ENCODE data around the gene ARF6.
A peak's percentile ranks its signal among the peaks of the same experiment; 100 is the strongest.
"Not testable (repeated sequence)": the region's sequence is repeated elsewhere in the genome, so short reads cannot be mapped to it uniquely, and the experiment has no call there.

ARF6 gene

GRCh38 chr14:49861699-49862088, 31.2 kb upstream of the ARF6 start:
- Histone ChIP-seq H3K9me3 (ENCODE audit: control insufficient read depth in 2 of 2, low read length in 2 of 2) (no peaks in the 10 kb centered on the region), H3K36me3 (ENCODE audit: control insufficient read depth in 2 of 2, insufficient read depth in 2 of 2, low read length in 2 of 2) (no peaks in the 10 kb centered on the region), H3K27me3 (ENCODE audit: control insufficient read depth in 2 of 2, insufficient read depth in 2 of 2, low read length in 2 of 2) (no peaks in the 10 kb centered on the region), H3K27ac (ENCODE audit: low read depth in 2 of 2, low read length in 2 of 2) (peak overlapping the region; percentile 99), H3K9ac (ENCODE audit: low read depth in 1 of 2, low read length in 2 of 2) (peak overlapping the region; percentile 92 to 99), H3K4me3 (ENCODE audit: low read length in 2 of 2) (peak overlapping the region; percentile 76 to 92), H3K4me1 (ENCODE audit: control insufficient read depth in 2 of 2, insufficient read depth in 2 of 2, low read length in 2 of 2) (peaks cover 9 to 12% of the 10 kb centered on the region in 2 donors)

- H3K9ac ChIP-seq (ENCODE audit: low read depth in 1 of 2, low read length in 2 of 2) = peak overlapping the region; percentile 92 to 99
- H3K9me3 ChIP-seq (ENCODE audit: control insufficient read depth in 2 of 2, low read length in 2 of 2) = no peaks in the 10 kb centered on the region
- H3K4me1 ChIP-seq (ENCODE audit: control insufficient read depth in 2 of 2, insufficient read depth in 2 of 2, low read length in 2 of 2) = peaks cover 9 to 12% of the 10 kb centered on the region in 2 donors
- no peaks in the 10 kb centered on the region for H3K36me3 ChIP-seq (ENCODE audit: control insufficient read depth in 2 of 2, insufficient read depth in 2 of 2, low read length in 2 of 2)
- H3K4me3 ChIP-seq (ENCODE audit: low read length in 2 of 2) = peak overlapping the region; percentile 76 to 92
- no peaks in the 10 kb centered on the region for H3K27me3 ChIP-seq (ENCODE audit: control insufficient read depth in 2 of 2, insufficient read depth in 2 of 2, low read length in 2 of 2)
- H3K27ac ChIP-seq (ENCODE audit: low read depth in 2 of 2, low read length in 2 of 2) = peak overlapping the region; percentile 99
Measured at GRCh38 chr14:49862089-49862673, 30.7 kb upstream of the ARF6 start.

DNA sequence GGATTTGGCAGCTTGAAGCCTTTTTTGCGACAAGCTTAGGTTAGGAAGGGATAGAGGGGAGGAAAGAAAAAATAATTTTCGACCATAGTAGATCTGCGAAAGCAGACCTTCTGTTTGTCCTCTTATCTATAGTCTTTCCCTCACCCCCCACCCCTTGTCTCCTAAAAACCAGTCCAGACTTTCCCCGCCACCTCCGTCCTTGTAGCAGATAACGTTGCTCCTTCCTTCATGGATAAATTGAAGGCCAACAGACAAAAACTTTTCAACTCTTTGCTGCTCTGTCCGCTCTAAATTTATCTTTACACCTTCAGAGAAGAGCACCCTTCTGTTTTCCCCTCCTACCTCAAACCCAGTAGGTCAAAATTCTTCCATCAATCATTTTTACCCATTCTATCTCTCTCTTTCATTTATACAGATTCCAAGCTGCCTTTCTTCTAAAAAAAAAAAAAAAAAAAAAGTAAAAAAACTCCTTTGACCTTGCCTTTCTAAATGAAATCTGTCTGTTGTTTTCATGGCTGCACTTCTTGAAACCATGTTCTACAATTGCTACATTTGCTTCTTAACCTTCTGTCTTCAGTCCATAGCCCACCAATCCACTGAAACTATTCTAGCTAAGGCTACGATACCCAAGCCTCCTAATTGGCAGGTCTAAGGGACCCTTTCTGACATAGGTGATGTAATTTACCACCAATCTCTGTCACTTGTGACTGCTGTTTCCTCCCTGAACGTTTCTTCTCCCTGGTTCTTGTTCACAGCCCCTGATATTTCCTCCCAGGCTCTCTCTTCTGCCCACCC, 29.2 kb upstream of the ARF6 start:
- Histone ChIP-seq H3K4me1 (ENCODE audit: control insufficient read depth in 2 of 2, insufficient read depth in 2 of 2, low read length in 2 of 2) (peaks cover 14 to 18% of the 10 kb centered on the region in 2 donors), H3K27me3 (ENCODE audit: control insufficient read depth in 2 of 2, insufficient read depth in 2 of 2, low read length in 2 of 2) (no peaks in the 10 kb centered on the region), H3K4me3 (ENCODE audit: low read length in 2 of 2) (peak overlapping the region; percentile 91 to 96), H3K36me3 (ENCODE audit: control insufficient read depth in 2 of 2, insufficient read depth in 2 of 2, low read length in 2 of 2) (no peaks in the 10 kb centered on the region), H3K9me3 (ENCODE audit: control insufficient read depth in 2 of 2, low read length in 2 of 2) (no peaks in the 10 kb centered on the region), H3K27ac (ENCODE audit: low read depth in 2 of 2, low read length in 2 of 2) (peak overlapping the region; percentile 99), H3K9ac (ENCODE audit: low read depth in 1 of 2, low read length in 2 of 2) (peak overlapping the region; percentile 99 to 100)

GRCh38 chr14:49865431-49865859, 27.4 kb upstream of the ARF6 start:
- peak overlapping the region in 1 of 2 donors; percentile 33 for H3K27ac ChIP-seq (ENCODE audit: low read depth in 2 of 2, low read length in 2 of 2)
- no peaks in the 10 kb centered on the region for H3K9me3 ChIP-seq (ENCODE audit: control insufficient read depth in 2 of 2, low read length in 2 of 2)
- peaks cover 19 to 23% of the 10 kb centered on the region in 2 donors for H3K4me1 ChIP-seq (ENCODE audit: control insufficient read depth in 2 of 2, insufficient read depth in 2 of 2, low read length in 2 of 2)
- peak overlapping the region in 1 of 2 donors; percentile 4 for H3K9ac ChIP-seq (ENCODE audit: low read depth in 1 of 2, low read length in 2 of 2)
- H3K4me3 ChIP-seq (ENCODE audit: low read length in 2 of 2) = no peak overlapping the region
- H3K27me3 ChIP-seq (ENCODE audit: control insufficient read depth in 2 of 2, insufficient read depth in 2 of 2, low read length in 2 of 2) = no peaks in the 10 kb centered on the region
- no peaks in the 10 kb centered on the region for H3K36me3 ChIP-seq (ENCODE audit: control insufficient read depth in 2 of 2, insufficient read depth in 2 of 2, low read length in 2 of 2)

DNA sequence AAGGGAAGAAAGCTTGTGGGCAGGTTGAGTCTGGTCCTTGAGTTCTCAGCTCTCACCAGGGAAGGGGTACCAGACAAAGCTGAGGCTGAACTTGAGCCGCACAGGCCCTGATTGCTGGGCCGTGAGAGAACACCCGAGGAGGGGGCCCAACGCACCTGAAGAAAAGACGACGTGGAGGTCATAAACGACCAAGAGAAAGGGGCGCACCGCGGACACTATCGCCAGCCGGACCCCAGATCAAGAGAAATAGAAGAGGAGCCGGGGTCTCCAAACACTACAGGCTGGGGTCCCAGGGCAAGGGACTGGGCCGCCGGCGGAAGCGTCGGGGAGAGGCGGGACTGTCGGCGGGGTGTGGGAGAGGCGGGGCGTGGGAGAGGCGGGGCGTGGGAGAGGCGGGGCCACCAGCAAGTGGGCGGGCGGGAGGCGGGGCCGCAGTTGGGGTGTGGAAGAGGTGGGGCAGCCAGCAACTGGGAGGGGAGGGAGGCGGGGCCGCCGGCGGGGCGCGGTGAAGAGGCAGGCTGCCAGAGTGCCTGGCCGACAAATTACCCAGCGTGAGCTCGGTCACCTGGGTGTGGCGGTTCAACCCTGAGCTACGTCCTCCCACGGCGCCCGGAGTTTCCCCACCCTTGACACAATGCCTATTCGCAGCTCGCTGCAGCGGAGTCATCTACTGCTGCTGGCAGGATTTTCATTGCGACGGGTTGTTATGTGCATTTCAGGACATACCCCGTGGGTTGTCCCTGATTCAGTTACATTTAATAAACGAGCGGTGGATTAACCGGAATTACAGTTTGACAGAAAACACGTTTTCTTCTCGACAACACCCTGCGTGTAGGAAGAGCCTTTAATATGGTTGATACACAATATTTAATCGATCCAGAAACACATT, 24.8 kb upstream of the ARF6 start:
- peak overlapping the region; percentile 77 to 85 for H3K4me3 ChIP-seq (ENCODE audit: low read length in 2 of 2)
- peak overlapping the region; percentile 82 to 90 for H3K9ac ChIP-seq (ENCODE audit: low read depth in 1 of 2, low read length in 2 of 2)
- H3K9me3 ChIP-seq (ENCODE audit: control insufficient read depth in 2 of 2, low read length in 2 of 2) = no peaks in the 10 kb centered on the region
- H3K4me1 ChIP-seq (ENCODE audit: control insufficient read depth in 2 of 2, insufficient read depth in 2 of 2, low read length in 2 of 2) = peaks cover 18 to 23% of the 10 kb centered on the region in 2 donors
- H3K27ac ChIP-seq (ENCODE audit: low read depth in 2 of 2, low read length in 2 of 2) = peak overlapping the region; percentile 93 to 95
- H3K27me3 ChIP-seq (ENCODE audit: control insufficient read depth in 2 of 2, insufficient read depth in 2 of 2, low read length in 2 of 2) = no peaks in the 10 kb centered on the region
- no peaks in the 10 kb centered on the region for H3K36me3 ChIP-seq (ENCODE audit: control insufficient read depth in 2 of 2, insufficient read depth in 2 of 2, low read length in 2 of 2)

DNA sequence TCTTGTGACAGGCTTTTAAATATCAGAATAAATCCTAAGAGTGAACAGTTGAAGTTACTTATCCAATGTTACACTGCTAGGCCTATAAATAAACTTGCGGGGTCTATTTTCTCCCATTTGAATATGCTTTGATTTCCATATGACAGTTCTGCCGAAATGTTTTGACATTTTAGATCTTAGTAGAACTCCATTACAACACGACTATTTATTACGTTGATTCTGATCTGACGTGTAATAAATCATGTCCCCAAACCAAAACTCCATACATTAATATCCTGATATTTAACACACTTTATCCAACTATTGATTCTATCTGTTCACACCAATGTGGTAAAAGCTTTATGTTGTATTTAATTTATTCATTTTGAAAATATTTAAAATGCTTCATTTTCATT, 24.2 kb upstream of the ARF6 start:
- Histone ChIP-seq H3K4me3 (ENCODE audit: low read length in 2 of 2) (peak overlapping the region; percentile 45 to 85), H3K9ac (ENCODE audit: low read depth in 1 of 2, low read length in 2 of 2) (peak overlapping the region; percentile 55 to 89), H3K9me3 (ENCODE audit: control insufficient read depth in 2 of 2, low read length in 2 of 2) (no peaks in the 10 kb centered on the region), H3K36me3 (ENCODE audit: control insufficient read depth in 2 of 2, insufficient read depth in 2 of 2, low read length in 2 of 2) (no peaks in the 10 kb centered on the region), H3K27me3 (ENCODE audit: control insufficient read depth in 2 of 2, insufficient read depth in 2 of 2, low read length in 2 of 2) (no peaks in the 10 kb centered on the region), H3K27ac (ENCODE audit: low read depth in 2 of 2, low read length in 2 of 2) (peak overlapping the region; percentile 93 to 95), H3K4me1 (ENCODE audit: control insufficient read depth in 2 of 2, insufficient read depth in 2 of 2, low read length in 2 of 2) (peaks cover 15 to 18% of the 10 kb centered on the region in 2 donors)

DNA sequence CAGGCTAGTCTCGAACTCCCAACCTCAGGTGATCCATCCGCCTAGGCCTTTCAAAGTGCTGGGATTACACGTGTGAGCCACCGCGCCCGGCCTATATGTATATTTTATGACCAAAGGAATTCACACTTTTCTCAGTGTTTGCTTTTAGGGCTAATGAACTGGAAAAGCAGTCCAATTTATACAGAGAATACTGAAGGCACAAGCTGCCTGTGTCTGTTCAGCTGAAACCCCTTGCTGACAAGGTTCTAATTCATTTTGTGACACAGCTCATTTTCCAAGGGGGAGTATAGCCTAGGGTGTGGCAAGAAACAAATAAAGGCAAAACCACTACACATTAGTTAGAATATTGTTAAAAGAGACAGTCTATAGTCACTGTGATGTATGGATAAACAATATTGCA, 22.0 kb upstream of the ARF6 start:
- Histone ChIP-seq H3K4me3 (ENCODE audit: low read length in 2 of 2) (no peak overlapping the region), H3K27me3 (ENCODE audit: control insufficient read depth in 2 of 2, insufficient read depth in 2 of 2, low read length in 2 of 2) (no peaks in the 10 kb centered on the region), H3K9me3 (ENCODE audit: control insufficient read depth in 2 of 2, low read length in 2 of 2) (no peaks in the 10 kb centered on the region), H3K27ac (ENCODE audit: low read depth in 2 of 2, low read length in 2 of 2) (no peak overlapping the region), H3K9ac (ENCODE audit: low read depth in 1 of 2, low read length in 2 of 2) (no peak overlapping the region), H3K4me1 (ENCODE audit: control insufficient read depth in 2 of 2, insufficient read depth in 2 of 2, low read length in 2 of 2) (peaks cover 10 to 11% of the 10 kb centered on the region in 2 donors), H3K36me3 (ENCODE audit: control insufficient read depth in 2 of 2, insufficient read depth in 2 of 2, low read length in 2 of 2) (no peaks in the 10 kb centered on the region)

DNA sequence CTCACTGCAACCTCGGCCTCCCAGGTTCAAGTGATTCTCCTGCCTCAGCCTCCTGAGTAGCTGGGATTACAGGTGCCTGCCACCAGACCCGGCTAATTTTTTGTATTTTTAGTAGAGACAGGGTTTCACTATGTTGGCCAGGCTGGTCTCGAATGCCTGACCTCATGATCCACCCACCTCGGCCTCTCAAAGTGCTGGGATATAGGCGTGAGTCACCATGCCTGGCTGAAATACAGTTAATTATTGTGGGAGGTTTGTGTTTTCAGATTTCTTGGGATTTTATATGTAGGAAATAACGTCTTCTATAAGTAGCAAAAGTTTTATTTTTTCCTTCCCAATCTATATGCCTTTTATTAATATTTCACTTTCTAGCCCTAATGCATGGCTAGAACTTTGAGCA, 19.3 kb upstream of the ARF6 start:
- H3K9ac ChIP-seq (ENCODE audit: low read depth in 1 of 2, low read length in 2 of 2); H3K4me3 ChIP-seq (ENCODE audit: low read length in 2 of 2); H3K36me3 ChIP-seq (ENCODE audit: control insufficient read depth in 2 of 2, insufficient read depth in 2 of 2, low read length in 2 of 2); H3K27me3 ChIP-seq (ENCODE audit: control insufficient read depth in 2 of 2, insufficient read depth in 2 of 2, low read length in 2 of 2); H3K27ac ChIP-seq (ENCODE audit: low read depth in 2 of 2, low read length in 2 of 2); H3K9me3 ChIP-seq (ENCODE audit: control insufficient read depth in 2 of 2, low read length in 2 of 2); H3K4me1 ChIP-seq (ENCODE audit: control insufficient read depth in 2 of 2, insufficient read depth in 2 of 2, low read length in 2 of 2): not testable (repeated sequence)

DNA sequence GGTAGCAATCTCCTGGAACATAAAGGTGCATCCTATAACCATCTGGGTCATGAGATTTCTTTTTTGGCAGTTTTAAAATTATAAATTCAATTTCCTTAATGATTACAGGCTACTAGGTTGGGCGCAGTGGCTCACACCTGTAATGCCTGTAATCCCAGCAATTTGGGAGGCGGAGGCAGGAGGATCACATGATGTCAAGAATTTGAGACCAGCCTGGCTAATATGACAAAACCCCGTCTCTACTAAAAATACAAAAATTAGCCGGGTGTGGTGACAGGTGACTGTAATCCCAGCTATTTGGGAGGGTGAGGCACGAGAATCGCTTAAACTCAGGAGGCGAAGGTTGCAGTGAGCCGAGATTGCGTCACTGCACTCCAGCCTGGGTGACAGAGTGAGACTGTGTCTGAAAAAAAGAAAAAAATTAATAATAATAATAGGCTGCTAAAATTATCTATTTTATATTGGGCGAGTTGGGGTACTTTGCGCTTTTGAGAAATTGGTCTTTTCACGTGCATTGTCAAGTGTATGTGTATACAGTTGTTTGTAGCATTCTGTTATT, 17.2 kb upstream of the ARF6 start:
- Histone ChIP-seq H3K36me3 (ENCODE audit: control insufficient read depth in 2 of 2, insufficient read depth in 2 of 2, low read length in 2 of 2) (no peaks in the 10 kb centered on the region), H3K4me1 (ENCODE audit: control insufficient read depth in 2 of 2, insufficient read depth in 2 of 2, low read length in 2 of 2) (peaks cover 4 to 8% of the 10 kb centered on the region in 2 donors), H3K27me3 (ENCODE audit: control insufficient read depth in 2 of 2, insufficient read depth in 2 of 2, low read length in 2 of 2) (no peaks in the 10 kb centered on the region), H3K9ac (ENCODE audit: low read depth in 1 of 2, low read length in 2 of 2) (no peak overlapping the region), H3K9me3 (ENCODE audit: control insufficient read depth in 2 of 2, low read length in 2 of 2) (no peaks in the 10 kb centered on the region), H3K27ac (ENCODE audit: low read depth in 2 of 2, low read length in 2 of 2) (no peak overlapping the region), H3K4me3 (ENCODE audit: low read length in 2 of 2) (no peak overlapping the region)
